Measurements from ENCODE around the gene TMOD3.

The TMOD3 gene

DNA sequence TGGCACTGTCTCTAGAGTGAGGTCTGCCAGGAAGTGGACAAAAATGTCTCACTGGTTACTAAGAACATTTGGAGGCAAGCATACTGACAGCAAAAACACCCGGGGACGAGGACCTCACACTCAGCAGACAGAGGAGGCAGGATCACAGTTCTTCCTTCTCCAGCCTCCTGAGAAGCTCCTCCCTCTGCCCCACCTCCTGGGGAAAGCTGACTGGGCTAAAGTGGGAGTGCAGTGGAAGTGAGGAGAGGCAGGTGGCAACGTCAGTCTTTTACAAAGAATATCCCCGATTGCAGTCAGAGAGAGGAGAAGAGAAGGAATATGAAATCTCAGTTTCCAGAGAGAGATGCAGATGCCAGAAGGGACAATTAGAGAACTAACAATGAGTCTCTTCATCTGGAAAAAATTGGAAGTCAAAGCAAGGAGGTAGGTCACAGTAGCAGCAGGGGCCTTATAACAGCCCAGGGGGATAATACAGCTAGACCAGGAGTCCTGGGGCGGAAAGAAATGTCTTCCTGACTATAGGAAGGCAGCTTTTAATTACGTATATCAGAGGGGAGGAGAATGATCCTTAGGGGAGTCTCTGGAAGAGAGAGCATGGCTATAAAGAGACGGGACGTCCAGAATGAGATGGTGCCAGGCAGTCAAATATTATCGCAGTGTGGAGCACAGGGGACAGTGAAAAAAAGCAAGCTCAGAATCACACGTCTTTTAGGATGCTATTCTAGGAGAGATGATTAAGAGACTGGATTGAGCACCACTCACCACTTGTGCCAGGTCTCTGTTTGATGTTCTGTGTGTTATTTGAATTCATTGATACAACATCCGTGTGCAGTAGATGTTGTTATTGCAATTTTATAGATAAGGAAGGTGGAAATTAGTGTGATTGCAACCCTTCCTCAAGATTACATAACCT, 95.0 kb downstream of the TMOD3 start:
- DNase-seq, result no peak

DNA sequence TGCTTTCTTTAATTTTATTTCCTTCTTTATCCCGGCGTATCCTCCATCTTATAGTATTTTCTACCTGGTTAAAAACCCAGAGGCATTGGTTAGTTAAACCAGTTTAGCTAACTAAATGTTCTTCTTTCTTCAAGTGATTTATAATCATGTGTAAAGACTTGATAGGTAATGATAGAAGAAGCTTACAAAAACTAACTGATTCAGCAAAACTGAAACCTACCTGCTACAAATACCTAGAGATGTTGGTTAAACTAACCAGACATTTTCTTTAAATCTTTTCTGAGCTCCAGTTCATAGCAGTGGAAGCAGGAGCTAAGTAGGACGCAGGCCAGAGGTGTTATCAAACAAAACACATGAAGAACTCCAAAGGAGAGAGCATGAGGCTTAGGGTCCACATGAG, 97.4 kb downstream of the TMOD3 start:
- no peak for DNase-seq

- no peak for DNase-seq
Measured at GRCh38 chr15:51931016-51931415, 101.6 kb downstream of the TMOD3 start.

- DNase-seq, result no peak
Measured at GRCh38 chr15:51931638-51932037, 102.2 kb downstream of the TMOD3 start.

DNA sequence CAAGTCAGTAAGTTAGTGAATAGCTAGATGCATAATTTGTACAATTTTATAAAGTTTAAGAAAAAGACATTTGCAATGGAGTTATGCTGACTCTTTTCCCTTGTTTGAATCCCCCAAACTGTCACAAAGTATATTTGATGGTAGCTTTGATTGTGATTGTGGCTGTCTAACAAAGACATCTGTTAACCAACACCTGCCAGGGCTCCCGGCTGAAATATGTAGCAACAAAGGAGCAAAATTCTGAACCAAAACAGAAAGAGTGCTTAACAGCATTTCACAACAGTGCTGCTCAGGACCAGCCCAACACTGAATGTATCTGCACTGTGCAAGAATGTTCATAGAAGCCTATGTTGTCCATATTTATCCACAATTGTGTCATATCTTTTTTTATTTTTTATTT, 102.7 kb downstream of the TMOD3 start:
- DNase-seq, result no peak

DNA sequence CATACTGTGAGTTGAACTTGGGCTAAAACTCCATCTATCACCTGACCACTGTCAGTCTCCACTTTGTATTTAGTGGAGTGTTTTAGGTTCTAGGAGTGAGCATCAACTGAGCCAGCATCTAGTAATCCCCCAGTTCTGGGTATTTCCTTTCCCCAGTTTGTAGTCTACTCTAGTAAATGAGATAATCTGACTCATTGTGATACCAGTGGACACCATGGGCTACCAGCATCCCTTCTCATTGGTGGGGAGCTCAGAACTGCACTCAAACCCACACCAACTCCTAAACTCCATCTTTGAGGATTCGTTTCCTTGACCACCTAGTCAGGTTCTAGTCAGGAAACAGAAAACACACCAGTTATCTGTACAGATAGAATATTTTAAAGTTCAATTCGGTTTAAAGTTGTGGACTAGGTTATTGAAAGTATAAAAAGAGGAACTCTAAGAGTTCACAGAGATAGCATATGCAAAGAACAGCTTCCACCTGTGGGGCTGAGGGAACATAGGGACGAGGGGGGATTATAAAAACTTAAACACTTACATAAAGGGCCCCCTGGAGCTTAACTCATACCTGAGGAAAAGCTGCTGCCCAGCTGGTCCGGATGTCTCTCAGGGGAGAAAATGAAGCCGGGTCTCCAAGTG, 106.1 kb downstream of the TMOD3 start:
- DNase-seq, result no peak

GRCh38 chr15:51936105-51936478, 106.6 kb downstream of the TMOD3 start:
- DNase-seq, result no peak

DNA sequence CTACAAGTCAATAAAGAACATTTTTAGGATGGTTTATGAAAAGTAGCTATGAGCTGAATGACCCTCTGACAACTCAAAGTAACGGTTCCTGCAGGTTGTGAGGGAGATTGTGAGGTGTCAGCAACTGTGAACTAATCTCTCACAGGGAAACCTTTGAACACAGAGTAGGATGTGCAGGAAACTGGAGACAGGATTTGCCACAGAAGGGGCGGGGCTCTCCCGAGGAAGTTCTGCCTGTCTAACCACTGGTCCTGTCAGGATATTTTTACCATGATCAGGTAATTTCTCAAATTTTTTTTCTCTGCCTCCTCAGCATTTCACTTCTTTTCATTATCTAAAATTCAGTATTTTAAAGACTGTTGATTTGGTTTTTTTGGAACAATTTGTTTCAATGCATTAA, 108.8 kb downstream of the TMOD3 start:
- DNase-seq, result no peak

GRCh38 chr15:51939216-51939615, 109.8 kb downstream of the TMOD3 start:
- DNase-seq, result no peak

DNA sequence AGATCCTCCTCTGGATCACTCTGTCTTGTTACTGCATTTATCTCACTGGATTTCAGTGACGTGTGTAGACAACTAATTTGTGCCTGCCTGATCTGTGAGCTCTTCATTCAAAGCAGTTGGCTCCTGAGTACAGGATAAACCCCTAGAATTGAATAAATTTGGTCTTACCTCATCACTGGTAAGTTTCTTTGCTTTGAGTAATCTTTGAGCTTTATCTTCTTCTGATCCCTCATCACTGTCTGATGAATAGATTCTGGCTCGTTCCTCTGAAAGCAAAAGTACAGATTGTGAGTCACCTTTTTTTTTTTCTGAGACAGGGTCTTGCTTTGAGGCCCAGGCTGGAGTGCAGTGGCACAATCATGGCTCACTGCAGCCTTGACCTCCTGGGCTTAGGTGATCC, 117.7 kb downstream of the TMOD3 start:
- no peak for DNase-seq

DNA sequence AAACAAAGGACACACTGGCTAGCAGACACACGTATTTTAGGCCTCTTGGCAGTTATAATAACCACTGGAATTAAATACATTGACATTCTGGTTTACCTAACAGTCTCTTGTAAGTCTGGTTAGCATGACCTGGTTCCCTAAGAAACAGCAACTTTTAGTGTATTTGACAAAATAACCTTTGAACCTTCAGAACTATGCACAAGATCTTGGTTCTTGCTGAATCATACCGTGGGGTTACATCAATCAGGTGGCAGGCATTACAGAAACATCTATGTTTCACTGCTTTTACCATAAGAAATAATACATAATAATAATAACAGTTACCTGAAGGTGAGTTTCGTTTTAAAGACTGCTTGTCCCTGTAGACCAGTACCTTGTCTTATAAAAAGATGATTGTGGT, 123.4 kb downstream of the TMOD3 start:
- DNase-seq, result no peak

GRCh38 chr15:51955504-51955903, 126.1 kb downstream of the TMOD3 start:
- no peak for DNase-seq
